Measurements from ENCODE around the gene CRIP1. TPM values are rescaled to one million over a fixed set of nuclear protein-coding genes. Genes with fewer than 3 reads are reported as not detected.

CRIP1 gene
- total RNA-seq, 2 experiments from 2014 or later = 93.9 to 95.7 TPM

DNA sequence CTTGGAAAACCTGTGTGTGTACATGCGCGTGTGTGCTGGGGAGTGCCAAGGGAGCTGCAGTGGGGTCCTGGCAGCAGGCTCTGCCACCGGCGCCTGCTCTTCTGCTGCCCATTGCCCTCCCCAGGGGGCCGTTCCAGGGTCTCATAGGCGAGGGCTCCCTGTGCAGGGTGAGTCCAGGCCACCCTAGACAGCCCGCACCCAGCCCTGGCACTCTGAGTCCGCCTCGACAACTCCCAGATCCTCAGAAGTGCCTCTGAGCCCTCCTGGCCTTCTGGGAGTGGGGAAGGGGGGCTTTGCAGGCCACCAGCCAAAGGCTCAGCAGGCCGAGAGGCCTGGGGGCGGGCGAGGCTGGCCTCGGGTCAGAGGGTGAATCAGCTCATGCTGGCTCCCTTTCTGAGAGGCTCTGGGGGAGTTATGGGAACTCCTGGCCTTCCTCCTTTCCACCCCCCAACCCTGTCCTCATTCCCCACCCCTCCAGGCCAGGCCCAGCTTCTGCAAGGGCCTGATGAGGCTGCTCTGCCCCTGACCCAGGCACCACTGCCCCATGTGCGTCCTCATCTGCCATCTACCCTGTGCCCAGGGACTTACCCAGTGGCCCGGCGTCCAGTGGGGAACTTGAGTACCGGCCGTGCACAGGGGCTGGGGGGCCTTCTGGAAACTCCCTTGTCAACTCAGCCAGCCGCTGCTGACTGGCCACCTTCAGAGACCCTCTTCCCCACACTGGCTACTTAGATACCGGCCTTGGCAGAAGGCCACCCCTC, 2.3 kb downstream of the CRIP1 start:
- no peaks in the 10 kb centered on the region for H3K36me3 Mint-ChIP-seq (ENCODE audit: low read depth)
- POLR2A ChIA-PET = interaction anchor here (0.5 to 3.3 kb wide), 6 partner anchors 8 to 91 kb away, joined by 3 to 24 read pairs (median 3); no protein-coding TSS in a partner anchor
- peak overlapping the region; percentile 88 for H3K27ac Mint-ChIP-seq
- intact Hi-C loops (cut with micrococcal nuclease) = loop anchor here (5.0 kb wide), 1 partner anchor 117 kb away; no protein-coding TSS in a partner anchor
- TF ChIP-seq, protein P1, sequence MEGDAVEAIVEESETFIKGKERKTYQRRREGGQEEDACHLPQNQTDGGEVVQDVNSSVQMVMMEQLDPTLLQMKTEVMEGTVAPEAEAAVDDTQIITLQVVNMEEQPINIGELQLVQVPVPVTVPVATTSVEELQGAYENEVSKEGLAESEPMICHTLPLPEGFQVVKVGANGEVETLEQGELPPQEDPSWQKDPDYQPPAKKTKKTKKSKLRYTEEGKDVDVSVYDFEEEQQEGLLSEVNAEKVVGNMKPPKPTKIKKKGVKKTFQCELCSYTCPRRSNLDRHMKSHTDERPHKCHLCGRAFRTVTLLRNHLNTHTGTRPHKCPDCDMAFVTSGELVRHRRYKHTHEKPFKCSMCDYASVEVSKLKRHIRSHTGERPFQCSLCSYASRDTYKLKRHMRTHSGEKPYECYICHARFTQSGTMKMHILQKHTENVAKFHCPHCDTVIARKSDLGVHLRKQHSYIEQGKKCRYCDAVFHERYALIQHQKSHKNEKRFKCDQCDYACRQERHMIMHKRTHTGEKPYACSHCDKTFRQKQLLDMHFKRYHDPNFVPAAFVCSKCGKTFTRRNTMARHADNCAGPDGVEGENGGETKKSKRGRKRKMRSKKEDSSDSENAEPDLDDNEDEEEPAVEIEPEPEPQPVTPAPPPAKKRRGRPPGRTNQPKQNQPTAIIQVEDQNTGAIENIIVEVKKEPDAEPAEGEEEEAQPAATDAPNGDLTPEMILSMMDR (IDR thresholded peaks at IDR 0.05) = no peak
- H3K9me3 Mint-ChIP-seq = no peaks in the 10 kb centered on the region
- H3K4me3 Mint-ChIP-seq = peak overlapping the region; percentile 75
- no peak for ATAC-seq
- peaks cover 33% of the 10 kb centered on the region for H3K4me1 Mint-ChIP-seq (ENCODE audit: low read depth)
- DNase-seq = peak; percentile 22
- CTCF ChIA-PET = interaction anchor here (0.7 to 4.3 kb wide), 31 partner anchors 8 to 670 kb away, joined by 3 to 84 read pairs (median 4); partner anchors contain the start of genes BTBD6, CDCA4 and PACS2
- no peaks in the 10 kb centered on the region for H3K27me3 Mint-ChIP-seq

DNA sequence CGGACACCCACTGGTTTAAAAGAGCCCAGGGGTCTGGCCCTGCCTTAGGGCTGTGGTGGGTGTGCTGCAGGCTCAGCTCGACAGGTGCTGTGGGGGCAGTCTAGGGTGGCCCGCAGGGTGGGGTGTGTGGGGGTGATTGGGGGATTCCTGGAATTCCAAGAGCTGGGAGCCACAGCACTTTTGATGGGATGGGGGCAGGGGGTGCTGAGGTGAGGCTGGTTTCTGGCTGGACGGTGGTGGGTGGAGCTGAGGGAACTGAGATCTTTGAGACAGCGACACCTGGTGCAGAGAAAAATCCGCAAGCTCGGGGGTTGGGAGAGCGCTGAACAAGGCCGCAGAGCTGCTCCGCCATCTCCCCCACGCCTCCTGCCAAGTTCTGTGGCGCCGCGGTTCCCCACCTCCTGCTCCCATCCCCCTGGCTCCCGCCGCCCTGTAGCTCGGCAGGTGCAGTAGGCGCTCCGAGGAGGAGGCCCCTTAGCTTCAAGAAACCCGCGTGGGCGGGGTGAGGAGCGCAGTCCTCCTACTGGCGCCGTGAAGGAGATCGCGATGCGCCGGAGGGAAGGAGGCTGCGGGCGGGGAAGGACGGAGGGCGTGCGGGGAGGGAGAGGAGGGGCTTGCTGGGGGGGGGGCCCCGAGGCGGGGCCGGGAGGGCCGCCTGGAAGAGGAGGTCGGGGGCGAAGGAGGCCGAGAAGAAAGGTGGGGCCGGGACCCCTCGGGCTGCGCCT, 3.0 kb downstream of the CRIP1 start:
- H3K9me3 Mint-ChIP-seq = no peaks in the 10 kb centered on the region
- peaks cover 28% of the 10 kb centered on the region for H3K4me1 Mint-ChIP-seq (ENCODE audit: low read depth)
- H3K4me3 Mint-ChIP-seq = peak overlapping the region; percentile 67
- H3K36me3 Mint-ChIP-seq (ENCODE audit: low read depth) = no peaks in the 10 kb centered on the region
- H3K27me3 Mint-ChIP-seq = no peaks in the 10 kb centered on the region
- DNase-seq = peak; percentile 96
- ChIA-PET CTCF (interaction anchor here (0.7 to 4.3 kb wide), 37 partner anchors 8 to 671 kb away, joined by 3 to 84 read pairs (median 4); partner anchors contain the start of genes BRF1, BTBD6, CDCA4 and PACS2), POLR2A (interaction anchor here (0.8 to 3.3 kb wide), 7 partner anchors 8 to 118 kb away, joined by 3 to 24 read pairs (median 3); no protein-coding TSS in a partner anchor)
- peak; percentile 5 for ATAC-seq
- TF ChIP-seq, protein P1 (IDR thresholded peaks at IDR 0.05) = peak; percentile 49
- intact Hi-C loops (cut with micrococcal nuclease) = loop anchor here (5.0 kb wide), 1 partner anchor 117 kb away; no protein-coding TSS in a partner anchor
- peak overlapping the region; percentile 88 for H3K27ac Mint-ChIP-seq

DNA sequence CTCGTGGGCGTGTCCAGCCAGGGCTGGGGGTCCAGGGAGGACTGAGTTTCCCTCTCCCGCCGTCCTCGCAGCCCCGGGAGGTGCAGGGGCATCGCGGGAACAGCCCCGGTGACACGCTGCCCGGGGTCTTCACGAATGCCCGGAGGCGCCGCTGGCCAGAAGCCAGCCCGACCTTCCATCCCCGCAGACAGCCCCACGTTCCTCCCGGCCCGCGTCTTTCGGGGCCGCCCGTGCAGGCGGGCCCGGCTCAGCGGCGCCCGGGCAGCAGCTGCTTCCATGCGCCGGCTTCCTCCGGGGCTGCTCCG, 3.5 kb downstream of the CRIP1 start:
- Mint-ChIP-seq H3K4me3 (peak overlapping the region; percentile 67), H3K9me3 (no peaks in the 10 kb centered on the region), H3K36me3 (ENCODE audit: low read depth) (no peaks in the 10 kb centered on the region), H3K4me1 (ENCODE audit: low read depth) (peaks cover 27% of the 10 kb centered on the region), H3K27me3 (no peaks in the 10 kb centered on the region), H3K27ac (no peak overlapping the region)
- ChIA-PET CTCF (interaction anchor here (0.7 to 4.3 kb wide), 32 partner anchors 8 to 671 kb away, joined by 3 to 84 read pairs (median 4); partner anchors contain the start of genes BRF1, BTBD6 and CDCA4), POLR2A (interaction anchor here (1.1 to 3.3 kb wide), 5 partner anchors 9 to 118 kb away, joined by 3 to 24 read pairs (median 3); no protein-coding TSS in a partner anchor)
- TF ChIP-seq, protein P1 (IDR thresholded peaks at IDR 0.05) = no peak
- intact Hi-C loops (cut with micrococcal nuclease) = no loop called here
- peak; percentile 0 for ATAC-seq
- DNase-seq = no peak

DNA sequence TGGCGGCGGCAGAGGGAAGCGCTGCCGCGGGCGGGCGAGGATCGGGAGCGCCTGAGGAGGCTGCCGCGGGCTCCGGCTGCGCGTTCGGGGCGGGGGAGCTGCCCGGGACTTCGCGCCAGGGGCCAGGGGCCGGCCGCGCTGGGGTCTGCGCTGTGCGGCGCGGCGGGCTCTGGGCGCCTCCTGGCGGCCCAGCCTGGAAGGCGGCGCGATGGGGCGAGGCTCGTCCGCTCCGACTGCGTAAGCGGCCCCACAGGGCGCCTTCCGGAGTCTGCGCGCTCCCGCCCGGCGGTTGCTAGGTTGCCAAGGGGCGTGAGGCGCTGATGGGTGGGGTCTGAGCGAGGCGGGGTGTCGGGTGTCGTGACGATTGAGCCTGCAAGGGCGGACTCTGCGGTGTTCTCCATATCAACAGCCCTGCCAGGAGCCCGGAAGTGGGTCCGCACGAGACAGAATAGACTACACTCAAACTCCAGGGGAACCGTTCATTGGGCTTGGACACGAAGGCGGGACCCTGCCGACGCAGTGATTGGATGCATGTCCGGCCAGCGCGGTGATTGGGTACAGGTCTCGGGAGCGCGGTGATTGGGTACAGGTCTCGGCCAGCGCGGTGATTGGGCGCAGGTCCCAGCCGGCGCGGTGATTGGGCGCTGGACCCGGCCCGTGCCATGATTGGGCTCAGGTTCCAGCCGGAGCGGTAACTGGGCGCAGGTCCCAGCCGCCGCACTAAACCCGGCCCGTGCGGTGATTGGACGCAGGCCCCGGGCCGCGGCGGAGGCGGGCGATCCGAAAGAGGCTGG, 4.1 kb downstream of the CRIP1 start, which contains the start of gene TEDC1:
TEDC1 (plus strand) TSS at position 675 of the 794 bp plus-strand sequence. CDS start 130 bp downstream, outside the sequence.
- no peaks in the 10 kb centered on the region for H3K27me3 Mint-ChIP-seq
- H3K36me3 Mint-ChIP-seq (ENCODE audit: low read depth) = no peaks in the 10 kb centered on the region
- H3K4me1 Mint-ChIP-seq (ENCODE audit: low read depth) = peaks cover 24% of the 10 kb centered on the region
- TF ChIP-seq, protein P1 (IDR thresholded peaks at IDR 0.05) = peak; percentile 84
- ChIA-PET POLR2A (interaction anchor here (1.0 to 3.3 kb wide), 6 partner anchors 9 to 119 kb away, joined by 3 to 24 read pairs (median 3); no protein-coding TSS in a partner anchor), CTCF (interaction anchor here (1.0 to 4.3 kb wide), 21 partner anchors 9 to 672 kb away, joined by 3 to 84 read pairs (median 5); partner anchors contain the start of genes BRF1 and BTBD6)
- no peaks in the 10 kb centered on the region for H3K9me3 Mint-ChIP-seq
- peak within 1 kb of the TSS; percentile 90 for H3K27ac Mint-ChIP-seq
- peak; percentile 100 for DNase-seq
- intact Hi-C loops (cut with micrococcal nuclease) = no loop called here
- peak within 1 kb of the TSS; percentile 77 for H3K4me3 Mint-ChIP-seq
- ATAC-seq = peak; percentile 77
